Esophagus muscularis mucosa (tissue), 4 donors: ENCODE results near the gene SERINC2. TPM values are rescaled to one million over a fixed set of nuclear protein-coding genes. Genes with fewer than 3 reads are reported as not detected.

Source experiments
- DNase-seq: peaks from one replicate; pipeline ENCODE4 v3.0.0-alpha.2; 2017; ENCODE audit errors: extremely low spot score
- H3K27ac ChIP-seq, 4 donors: fragments of 200-600 bp; sonication (generic); replicated peaks in 1 of 4; 1 replicate in 3 of 4; 2 replicates in 1 of 4; pipeline ENCODE4 v1.5.1; 2016 to 2019; ENCODE audit warnings: mild to moderate bottlenecking in 1 of 4
- H3K27me3 ChIP-seq, 4 donors: fragments of 200-600 bp; sonication (generic); one replicate each; pipeline versions ENCODE4 v1.5.1 to v1.6.0; 2016 to 2019
- H3K36me3 ChIP-seq, 4 donors: fragments of 200-600 bp; sonication (generic); one replicate each; pipeline ENCODE4 v1.5.1; 2016 to 2019
- H3K4me1 ChIP-seq, 4 donors: fragments of 200-600 bp; sonication (generic); one replicate each; pipeline ENCODE4 v1.5.1; 2016 to 2019
- H3K4me3 ChIP-seq, 4 donors: fragments of 200-600 bp; sonication (generic); 1 replicate in 2 of 4; 2 replicates in 2 of 4; pipeline ENCODE4 v1.5.1; 2016 to 2019; ENCODE audit warnings: mild to moderate bottlenecking in 4 of 4, moderate library complexity in 1 of 4
- H3K9me3 ChIP-seq, 4 donors: fragments of 200-600 bp; sonication (generic); 1 replicate in 3 of 4; 2 replicates in 1 of 4; pipeline ENCODE4 v1.5.1; 2016 to 2019
- EP300 ChIP-seq: sonication (generic); formaldehyde crosslinking; IDR thresholded peaks from one replicate; pipeline ENCODE4 v1.6.1; 2017; ENCODE audit warnings: antibody characterized with exemption
- POLR2A ChIP-seq: fragments of 450-650 bp; IDR thresholded peaks from one replicate; pipeline ENCODE4 v1.6.1; 2017; ENCODE audit warnings: antibody characterized with exemption, moderate library complexity, mild to moderate bottlenecking, low read depth
- POLR2AphosphoS5 ChIP-seq, 2 donors: sonication (generic); formaldehyde crosslinking; IDR thresholded peaks; one replicate each; pipeline ENCODE4 v1.6.1; 2017; ENCODE audit warnings: antibody characterized with exemption in 2 of 2
- WGBS: methylation state at CpG from one replicate; pipeline ENCODE4 v1.1.5; 2018; 5-methylcytosine and 5-hydroxymethylcytosine counted together
- intact Hi-C: fragments of 100-400 bp; cut with DNase I; formaldehyde crosslinking; loops from one replicate; pipeline ENCODE4 v1.15.1; 2023
- total RNA-seq, 4 donors: library from RNA; depleted of rRNA; stranded (reverse); fragments of >200 nt; gene quantifications; one replicate each; pipeline versions ENCODE4 v1.1.0 to v1.2.1, GENCODE V29; 2016
- TF ChIP-seq, protein P1 (sequence below), 3 experiments: fragments of 200-600 bp in 2 of 3; fragments of 450-650 bp in 1 of 3; sonication (generic) in 2 of 3; IDR thresholded peaks; one replicate each; pipeline ENCODE4 v1.5.1; 2017 to 2019; ENCODE audit warnings: antibody characterized with exemption in 3 of 3, mild to moderate bottlenecking in 2 of 3, moderate library complexity in 1 of 3

The SERINC2 gene
- total RNA-seq, 4 donors from 2014 or later = 1.7 to 4.0 (median 2.8) TPM

DNA sequence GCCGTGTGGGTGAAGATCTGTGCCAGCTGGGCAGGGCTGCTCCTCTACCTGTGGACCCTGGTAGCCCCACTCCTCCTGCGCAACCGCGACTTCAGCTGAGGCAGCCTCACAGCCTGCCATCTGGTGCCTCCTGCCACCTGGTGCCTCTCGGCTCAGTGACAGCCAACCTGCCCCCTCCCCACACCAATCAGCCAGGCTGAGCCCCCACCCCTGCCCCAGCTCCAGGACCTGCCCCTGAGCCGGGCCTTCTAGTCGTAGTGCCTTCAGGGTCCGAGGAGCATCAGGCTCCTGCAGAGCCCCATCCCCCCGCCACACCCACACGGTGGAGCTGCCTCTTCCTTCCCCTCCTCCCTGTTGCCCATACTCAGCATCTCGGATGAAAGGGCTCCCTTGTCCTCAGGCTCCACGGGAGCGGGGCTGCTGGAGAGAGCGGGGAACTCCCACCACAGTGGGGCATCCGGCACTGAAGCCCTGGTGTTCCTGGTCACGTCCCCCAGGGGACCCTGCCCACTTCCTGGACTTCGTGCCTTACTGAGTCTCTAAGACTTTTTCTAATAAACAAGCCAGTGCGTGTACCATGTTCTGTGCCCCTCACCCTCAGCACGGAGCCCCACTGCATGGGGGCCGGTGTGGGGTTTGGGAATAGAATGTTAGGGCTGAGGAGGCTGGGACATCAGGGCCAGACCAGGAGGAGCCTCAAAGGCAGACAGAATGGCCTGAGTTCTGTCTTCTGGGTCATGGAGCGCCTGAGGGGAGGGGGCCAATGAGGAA is 21.3 kb downstream of the SERINC2 start:
- intact Hi-C loops = no loop called here
- no peak for TF ChIP-seq EP300
- TF ChIP-seq, protein P1, sequence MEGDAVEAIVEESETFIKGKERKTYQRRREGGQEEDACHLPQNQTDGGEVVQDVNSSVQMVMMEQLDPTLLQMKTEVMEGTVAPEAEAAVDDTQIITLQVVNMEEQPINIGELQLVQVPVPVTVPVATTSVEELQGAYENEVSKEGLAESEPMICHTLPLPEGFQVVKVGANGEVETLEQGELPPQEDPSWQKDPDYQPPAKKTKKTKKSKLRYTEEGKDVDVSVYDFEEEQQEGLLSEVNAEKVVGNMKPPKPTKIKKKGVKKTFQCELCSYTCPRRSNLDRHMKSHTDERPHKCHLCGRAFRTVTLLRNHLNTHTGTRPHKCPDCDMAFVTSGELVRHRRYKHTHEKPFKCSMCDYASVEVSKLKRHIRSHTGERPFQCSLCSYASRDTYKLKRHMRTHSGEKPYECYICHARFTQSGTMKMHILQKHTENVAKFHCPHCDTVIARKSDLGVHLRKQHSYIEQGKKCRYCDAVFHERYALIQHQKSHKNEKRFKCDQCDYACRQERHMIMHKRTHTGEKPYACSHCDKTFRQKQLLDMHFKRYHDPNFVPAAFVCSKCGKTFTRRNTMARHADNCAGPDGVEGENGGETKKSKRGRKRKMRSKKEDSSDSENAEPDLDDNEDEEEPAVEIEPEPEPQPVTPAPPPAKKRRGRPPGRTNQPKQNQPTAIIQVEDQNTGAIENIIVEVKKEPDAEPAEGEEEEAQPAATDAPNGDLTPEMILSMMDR (IDR thresholded peaks at IDR 0.05) = no peak
- no peak for TF ChIP-seq POLR2A
- TF ChIP-seq POLR2AphosphoS5 (IDR thresholded peaks at IDR 0.05) = no peak
- DNase-seq = no peak
- Histone ChIP-seq H3K9me3 (no peaks in the 10 kb centered on the region), H3K27ac (no peak overlapping the region), H3K36me3 (no peaks in the 10 kb centered on the region), H3K4me3 (no peak overlapping the region), H3K27me3 (peaks cover 0 to 8% (median 0%) of the 10 kb centered on the region in 4 donors), H3K4me1 (no peaks in the 10 kb centered on the region)
- 49% methylated on average over 12 of the region's 21 CpGs for WGBS

DNA sequence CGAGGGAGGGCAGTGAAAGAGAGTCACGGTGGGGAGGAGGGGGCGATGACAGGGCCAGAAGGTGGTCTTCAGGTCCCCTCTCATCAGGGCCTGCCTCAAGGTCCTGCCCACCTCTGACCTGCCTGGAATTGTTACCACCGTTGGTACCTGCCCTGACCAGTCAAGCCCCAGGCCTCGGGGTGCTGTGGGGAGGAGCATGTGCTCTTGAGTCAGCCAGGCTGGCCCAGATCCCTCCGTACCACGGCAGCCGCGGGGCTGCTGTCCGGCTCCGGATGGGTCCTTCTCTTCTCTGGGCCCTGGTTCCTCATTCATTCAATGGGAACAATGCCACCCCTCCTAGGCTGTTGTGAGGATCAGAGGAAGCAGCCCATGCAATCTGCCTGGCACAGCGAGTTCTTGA is 22.0 kb downstream of the SERINC2 start:
- H3K4me1 ChIP-seq = no peaks in the 10 kb centered on the region
- WGBS = 73% methylated on average over 6 of the region's 12 CpGs
- peaks cover 0 to 8% (median 0%) of the 10 kb centered on the region in 4 donors for H3K27me3 ChIP-seq
- H3K27ac ChIP-seq = no peak overlapping the region
- H3K36me3 ChIP-seq = no peaks in the 10 kb centered on the region
- TF ChIP-seq EP300 = no peak
- H3K9me3 ChIP-seq = no peaks in the 10 kb centered on the region
- intact Hi-C loops = no loop called here
- DNase-seq = no peak
- no peak overlapping the region for H3K4me3 ChIP-seq

DNA sequence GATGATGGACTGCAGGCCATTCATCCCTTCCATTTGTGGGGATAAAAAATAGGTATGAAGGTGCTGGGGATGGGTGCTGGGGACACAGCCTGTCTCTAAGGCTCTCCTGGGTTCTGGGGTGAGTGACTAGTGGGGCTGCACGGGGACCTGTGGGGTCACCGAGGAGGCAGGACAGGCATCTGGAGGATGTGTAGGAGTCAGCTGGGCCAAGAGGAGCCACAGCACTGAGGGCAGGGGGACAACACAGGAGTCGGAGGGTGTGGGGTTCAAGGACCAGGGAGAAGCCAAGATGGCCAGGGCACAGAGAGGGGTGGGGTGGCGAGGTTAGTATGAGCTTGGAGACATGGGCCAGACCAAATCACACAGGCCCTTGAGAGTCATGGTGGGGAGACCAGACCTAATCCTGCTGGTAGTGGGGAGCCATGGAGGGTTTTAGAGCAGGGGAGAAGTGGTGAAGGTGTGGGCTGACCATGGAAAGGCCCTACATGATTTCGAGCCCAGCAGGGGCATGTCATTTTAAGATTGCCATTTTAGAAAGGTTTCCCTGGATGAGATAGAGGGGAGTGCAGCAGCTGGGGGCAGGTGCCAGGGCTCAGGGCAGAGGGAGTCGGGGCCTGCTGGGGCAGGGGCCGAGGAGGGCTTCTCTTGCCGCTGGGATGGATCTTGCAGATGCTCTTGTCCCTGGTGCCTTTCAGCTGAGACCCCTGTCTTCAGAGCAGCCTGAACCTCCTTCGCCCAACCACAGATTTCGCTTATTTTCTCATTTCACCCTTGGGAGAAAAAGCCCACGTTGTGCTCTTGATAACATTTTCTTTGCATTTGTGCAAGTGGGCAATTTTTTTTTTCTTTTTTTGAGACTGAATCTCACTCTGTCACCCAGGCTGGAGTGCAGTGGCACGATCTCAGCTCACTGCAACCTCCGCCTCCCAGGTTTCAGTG is 22.7 kb downstream of the SERINC2 start:
- WGBS = 83% methylated on average over 13 of the region's 13 CpGs
- intact Hi-C loops = no loop called here
- peaks cover 0 to 8% (median 0%) of the 10 kb centered on the region in 4 donors for H3K27me3 ChIP-seq
- no peak for TF ChIP-seq EP300
- TF ChIP-seq POLR2AphosphoS5 (IDR thresholded peaks at IDR 0.05) = no peak
- no peak for TF ChIP-seq POLR2A
- TF ChIP-seq, protein P1 (IDR thresholded peaks at IDR 0.05) = no peak
- no peaks in the 10 kb centered on the region for H3K4me1 ChIP-seq
- DNase-seq = no peak
- no peaks in the 10 kb centered on the region for H3K9me3 ChIP-seq
- H3K27ac ChIP-seq = no peak overlapping the region
- H3K36me3 ChIP-seq = no peaks in the 10 kb centered on the region
- H3K4me3 ChIP-seq = no peak overlapping the region

DNA sequence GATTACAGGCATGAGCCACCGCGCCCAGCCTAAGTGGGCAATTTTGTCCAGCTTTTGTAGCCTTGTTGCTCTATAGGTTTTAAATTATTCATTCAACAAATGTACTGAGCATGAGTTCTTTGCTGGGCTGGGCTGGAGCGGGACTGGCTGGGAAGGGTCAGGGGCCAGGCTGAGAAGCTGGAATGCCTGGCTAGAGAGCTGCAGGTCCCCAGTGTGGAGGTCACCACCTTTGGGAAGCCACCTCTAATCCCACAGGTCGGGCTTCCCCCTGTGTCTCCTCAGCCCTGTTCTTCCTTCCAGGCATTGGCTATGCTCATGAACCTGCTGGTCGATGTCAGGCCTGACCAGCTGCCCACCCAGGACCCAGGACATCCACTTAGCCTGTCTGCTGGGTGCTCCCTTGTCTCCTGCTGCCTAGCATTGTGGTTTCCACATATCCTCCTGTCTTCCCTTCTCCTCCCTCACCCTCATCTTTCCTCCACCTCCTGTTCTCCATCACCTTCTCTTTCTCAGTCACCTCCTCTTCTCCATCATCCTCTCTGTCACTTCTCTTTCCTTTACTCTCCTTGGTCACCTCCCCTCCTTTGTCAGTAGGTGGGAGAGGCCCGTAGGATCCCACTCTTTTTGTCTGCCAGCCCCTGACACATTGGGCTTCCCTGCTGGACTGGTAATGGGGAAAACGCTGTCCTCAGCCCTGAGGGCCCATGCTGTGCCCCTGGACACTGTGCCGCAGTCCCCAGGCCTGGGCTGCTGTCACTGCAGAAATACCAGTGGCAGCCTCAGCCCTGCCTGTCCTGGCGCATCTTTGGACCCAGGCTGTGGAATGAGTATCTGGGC is 23.8 kb downstream of the SERINC2 start:
- no peaks in the 10 kb centered on the region for H3K9me3 ChIP-seq
- intact Hi-C loops = no loop called here

More for the DNA sequence above, 23.8 kb downstream of the SERINC2 start:
- no peak for DNase-seq
- no peaks in the 10 kb centered on the region for H3K36me3 ChIP-seq
- H3K27me3 ChIP-seq = peaks cover 0 to 8% (median 0%) of the 10 kb centered on the region in 4 donors
- no peaks in the 10 kb centered on the region for H3K4me1 ChIP-seq
- no peak overlapping the region for H3K27ac ChIP-seq
- WGBS = 80% methylated on average over 9 of the region's 9 CpGs
- no peak overlapping the region for H3K4me3 ChIP-seq
- TF ChIP-seq EP300 (no peak), POLR2AphosphoS5 (IDR thresholded peaks at IDR 0.05) (no peak), POLR2A (no peak)
- TF ChIP-seq, protein P1 (IDR thresholded peaks at IDR 0.05) = no peak
